Ovary (tissue), 9 donors: ENCODE results near the gene RECQL5. TPM values are rescaled to one million over a fixed set of nuclear protein-coding genes. Genes with fewer than 3 reads are reported as not detected.

ENCODE experiments used
- DNase-seq, 5 donors: peaks; one replicate each; pipeline ENCODE4 v3.0.0-alpha.2; 2019 to 2020
- H3K27ac ChIP-seq, 2 donors: fragments of 200-600 bp; one replicate each; pipeline versions ENCODE4 v1.5.1 to v1.8.0; 2019 to 2022
- H3K27me3 ChIP-seq: fragments of 200-600 bp; one replicate; pipeline ENCODE4 v1.8.0; 2022
- H3K36me3 ChIP-seq: fragments of 200-600 bp; sonication (generic); one replicate; pipeline ENCODE4 v1.5.1; 2019
- H3K4me1 ChIP-seq: one replicate; pipeline ENCODE4 v1.8.1; 2013; ENCODE audit warnings: mild to moderate bottlenecking, moderate library complexity; ENCODE audit not compliant: insufficient read depth
- H3K4me3 ChIP-seq: fragments of 200-600 bp; sonication (generic); one replicate; pipeline ENCODE4 v1.5.1; 2017
- H3K9me3 ChIP-seq, 2 donors: fragments of 200-600 bp in 1 of 2; sonication (generic) in 1 of 2; one replicate each; pipeline versions ENCODE4 v1.5.1 to v1.8.1; 2013 to 2019; ENCODE audit warnings: mild to moderate bottlenecking in 1 of 2, moderate library complexity in 1 of 2
- CTCF ChIP-seq, 3 donors: fragments of 450-650 bp in 2 of 3; fragments of 200-600 bp in 1 of 3; IDR thresholded peaks; one replicate each; pipeline versions ENCODE4 v1.5.1 to v1.8.0; 2016 to 2022; ENCODE audit warnings: antibody characterized with exemption in 3 of 3, mild to moderate bottlenecking in 1 of 3
- EP300 ChIP-seq: sonication (generic); formaldehyde crosslinking; IDR thresholded peaks from one replicate; pipeline ENCODE4 v1.6.1; 2017; ENCODE audit warnings: antibody characterized with exemption
- POLR2A ChIP-seq: fragments of 450-650 bp; IDR thresholded peaks from one replicate; pipeline ENCODE4 v1.6.1; 2017; ENCODE audit warnings: antibody characterized with exemption, mild to moderate bottlenecking, moderate library complexity
- WGBS, 3 donors: extraction: QIAGEN DNeasy Blood & Tissue Kit in 1 of 3; methylation state at CpG; one replicate each; pipeline versions ENCODE4 v1.1.5 to v1.1.7; 2013 to 2017; 5-methylcytosine and 5-hydroxymethylcytosine counted together
- intact Hi-C, 4 donors: fragments of 100-400 bp; cut with DNase I; formaldehyde crosslinking; loops; one replicate each; pipeline versions ENCODE4 v1.11.0 to v1.15.1; 2022 to 2023
- polyA plus RNA-seq, 2 donors: library from polyadenylated mRNA; stranded (reverse); fragments of 200-250 nt in 1 of 2; fragments of 350-450 nt in 1 of 2; fragmentation: Illumina TruSeq in 1 of 2; extraction: RNeasy Lipid Tissue Mini Kit (QIAGEN cat#74804) in 1 of 2; gene quantifications; one replicate each; pipeline ENCODE4 v1.2.3, GENCODE V29; 2013 to 2014
- total RNA-seq, 7 donors: library from RNA; depleted of rRNA in 2 of 7; stranded (reverse); fragments of >200 nt in 2 of 7; fragmentation: NEBNext Ultra II Directional in 3 of 7; extraction: Animal tissue kit (Norgen Biotek cat#: 25700) in 3 of 7; gene quantifications; one replicate each; pipeline versions ENCODE4 v1.1.0 to v1.2.4, GENCODE V29; 2016 to 2023
- donor health status: DM: no; HTN: no; CAD: no; lungs with moderate emphysema.
- donor health status: DM: no; HTN: no; CAD: no.
- donor health status: Bipolar disorder and iron deficiency.
- donor health status: DM: yes; HTN: yes; CAD: no.
- donor health status: DM: no; HTN: no; CAD: no.
- donor health status: DM: yes; HTN: yes; CAD: no.

The RECQL5 gene
- total and polyA plus RNA-seq, 9 donors, result 13.8 to 32.8 (median 23.9) TPM

DNA sequence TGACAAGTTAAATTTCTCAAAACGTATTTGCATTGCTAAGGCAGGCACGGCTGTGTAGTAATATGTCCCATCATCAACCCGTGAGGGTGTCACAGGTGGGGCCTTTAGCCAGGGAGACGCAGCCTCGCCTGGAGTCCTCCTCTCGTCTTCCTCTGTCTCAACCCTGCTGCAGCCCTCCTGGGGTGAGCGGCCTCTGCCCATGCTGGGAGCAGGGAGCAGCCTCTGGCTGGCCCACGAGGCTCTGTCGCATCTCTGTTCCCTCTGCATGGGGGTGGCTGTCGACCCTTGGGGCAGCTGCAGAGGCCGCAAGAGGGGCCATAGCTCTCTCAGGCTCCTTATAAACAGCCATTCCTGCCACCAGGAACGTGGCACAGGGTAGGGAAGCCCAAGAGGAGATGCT is 34.5 kb downstream of the RECQL5 start:
- Histone ChIP-seq H3K27ac (peak overlapping the region in 1 of 2 donors; percentile 80), H3K9me3 (no peaks in the 10 kb centered on the region), H3K4me3 (no peak overlapping the region), H3K4me1 (peaks cover 12% of the 10 kb centered on the region), H3K36me3 (no peaks in the 10 kb centered on the region), H3K27me3 (no peaks in the 10 kb centered on the region)
- peak in 1 of 5 donors; percentile 42 for DNase-seq
- TF ChIP-seq CTCF (IDR thresholded peaks at IDR 0.05), result no peak
- no peak for TF ChIP-seq POLR2A
- no peak for TF ChIP-seq EP300
- 72 to 81% (median 72%) methylated on average over 9 to 12 of the region's 12 CpGs for WGBS, 3 donors
- intact Hi-C loops, result loop anchor here in 3 of 4 donors (2.0 to 5.0 kb wide), 2 partner anchors 42 to 115 kb away; no protein-coding TSS in a partner anchor

- no peak overlapping the region for H3K27ac ChIP-seq
- no peaks in the 10 kb centered on the region for H3K9me3 ChIP-seq
- no peak overlapping the region for H3K4me3 ChIP-seq
- intact Hi-C loops, result loop anchor here in 2 of 4 donors (5.0 kb wide), 1 partner anchor 116 kb away; no protein-coding TSS in a partner anchor
- H3K36me3 ChIP-seq, result no peaks in the 10 kb centered on the region
- H3K4me1 ChIP-seq, result peaks cover 12% of the 10 kb centered on the region
- WGBS, 3 donors, result 79 to 89% (median 82%) methylated on average over 18 to 27 of the region's 27 CpGs
- no peaks in the 10 kb centered on the region for H3K27me3 ChIP-seq
- TF ChIP-seq POLR2A (no peak), EP300 (no peak), CTCF (IDR thresholded peaks at IDR 0.05) (no peak)
- DNase-seq, result peak in 1 of 5 donors; percentile 46
Measured at GRCh38 chr17:75631353-75631752, 35.6 kb downstream of the RECQL5 start.

DNA sequence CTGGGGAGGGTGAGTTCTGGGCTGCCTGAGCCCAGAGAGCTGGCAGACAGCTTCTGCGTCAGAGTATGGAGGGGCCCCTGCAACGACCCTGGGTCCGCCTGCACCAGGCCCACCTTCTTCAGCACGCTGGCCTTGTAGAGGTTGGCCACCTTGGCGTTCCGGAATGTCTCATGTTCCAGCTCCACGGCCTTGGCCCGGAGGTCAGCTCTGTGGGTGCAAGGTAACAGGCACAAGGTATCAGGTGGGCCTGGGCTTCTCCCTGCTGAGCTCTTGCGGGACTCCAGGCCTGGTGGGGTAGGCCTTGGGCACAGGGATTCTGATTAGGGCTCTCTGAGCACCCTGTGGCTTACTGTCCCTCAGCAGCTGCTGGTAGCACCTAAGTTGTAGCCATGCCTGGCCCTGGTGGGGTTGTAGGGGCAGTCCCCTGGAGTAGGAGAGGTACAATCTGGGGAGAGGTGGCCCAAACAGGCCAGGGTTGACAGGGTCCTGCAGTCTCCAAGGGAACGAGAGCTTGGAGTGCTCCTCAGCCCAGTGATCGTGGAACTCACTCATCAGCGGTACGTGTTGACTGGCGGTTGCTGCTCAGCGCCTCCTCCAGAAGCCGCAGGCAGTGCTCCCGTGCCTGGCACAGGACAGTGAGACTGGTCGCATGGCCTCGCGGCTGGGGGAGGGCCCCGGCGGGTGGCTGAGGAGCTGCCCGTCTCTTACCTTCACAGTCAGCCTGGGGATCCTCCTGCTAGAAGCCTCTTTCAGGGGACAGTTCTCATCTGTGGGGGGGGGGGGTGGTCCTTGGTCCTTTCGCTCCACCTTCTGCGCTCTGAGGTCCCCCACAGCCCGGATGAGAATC is 36.7 kb downstream of the RECQL5 start:
- TF ChIP-seq POLR2A, result no peak
- 78 to 88% (median 86%) methylated on average over 20 to 26 of the region's 26 CpGs for WGBS, 3 donors
- Histone ChIP-seq H3K27ac (no peak overlapping the region), H3K27me3 (no peaks in the 10 kb centered on the region), H3K4me3 (no peak overlapping the region), H3K36me3 (no peaks in the 10 kb centered on the region), H3K4me1 (peaks cover 12% of the 10 kb centered on the region), H3K9me3 (no peaks in the 10 kb centered on the region)
- intact Hi-C loops, result loop anchor here in 2 of 4 donors (5.0 kb wide), 1 partner anchor 117 kb away; no protein-coding TSS in a partner anchor
- DNase-seq, result peak in 1 of 5 donors; percentile 35

DNA sequence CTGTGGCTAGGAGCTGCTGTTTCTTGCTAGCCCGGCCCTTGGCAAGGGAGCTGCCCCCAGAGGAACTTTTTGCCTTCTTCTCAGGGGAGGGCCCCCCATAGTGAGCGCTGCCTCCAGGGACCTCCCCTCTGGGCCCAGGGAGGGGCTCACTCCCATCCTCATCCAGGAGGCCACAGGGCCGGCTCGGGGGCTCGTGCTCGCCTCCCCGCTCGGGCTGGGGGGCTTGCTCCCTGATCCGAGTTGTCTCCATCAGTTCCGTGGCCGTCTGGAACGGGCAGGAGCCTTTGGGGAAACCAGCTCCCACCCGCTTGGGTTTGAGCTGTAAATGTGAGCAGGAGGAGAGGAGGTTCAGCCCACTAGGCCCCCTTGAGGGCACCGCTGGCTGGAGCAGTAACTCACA is 37.8 kb downstream of the RECQL5 start:
- peak in 1 of 5 donors; percentile 37 for DNase-seq
- WGBS, 3 donors, result 60 to 78% (median 67%) methylated on average over 13 to 14 of the region's 14 CpGs
- Histone ChIP-seq H3K36me3 (no peaks in the 10 kb centered on the region), H3K9me3 (no peaks in the 10 kb centered on the region), H3K4me3 (no peak overlapping the region), H3K27me3 (no peaks in the 10 kb centered on the region), H3K4me1 (peaks cover 10% of the 10 kb centered on the region), H3K27ac (no peak overlapping the region)
- intact Hi-C loops, result no loop called here
- TF ChIP-seq EP300 (no peak), POLR2A (no peak), CTCF (IDR thresholded peaks at IDR 0.05) (no peak)

DNA sequence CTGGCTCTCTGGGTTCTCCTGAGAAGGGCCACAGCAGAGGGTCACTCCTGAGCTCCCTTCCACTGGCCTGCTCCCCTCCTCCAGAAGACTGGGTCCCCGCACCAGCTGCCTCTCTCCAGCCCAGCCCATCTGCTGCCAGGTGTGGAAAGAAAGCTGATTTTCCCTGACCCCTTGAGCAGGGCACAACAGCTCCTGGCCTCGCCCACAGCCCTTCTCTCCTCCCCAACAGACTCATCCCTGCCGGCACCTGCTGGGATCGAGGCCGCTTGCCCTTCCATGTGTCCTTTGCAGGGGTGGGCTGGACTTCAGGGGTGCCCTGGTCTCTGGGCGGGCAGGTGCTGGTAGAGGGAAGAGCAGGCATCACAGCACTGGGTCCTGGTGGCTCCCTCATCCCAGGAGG is 38.5 kb downstream of the RECQL5 start:
- no peaks in the 10 kb centered on the region for H3K36me3 ChIP-seq
- TF ChIP-seq EP300 (no peak), POLR2A (no peak), CTCF (IDR thresholded peaks at IDR 0.05) (no peak)
- peak in 1 of 5 donors; percentile 36 for DNase-seq
- intact Hi-C loops, result no loop called here
- no peak overlapping the region for H3K4me3 ChIP-seq
- peaks cover 5% of the 10 kb centered on the region for H3K4me1 ChIP-seq
- H3K9me3 ChIP-seq, result no peaks in the 10 kb centered on the region
- H3K27ac ChIP-seq, result no peak overlapping the region
- whole genome bisulfite sequencing, 3 donors, result 63 to 84% (median 71%) methylated on average over 6 of the region's 6 CpGs
- no peaks in the 10 kb centered on the region for H3K27me3 ChIP-seq
